ENCODE data around the gene UNC5A. TPM values are rescaled to one million over a fixed set of nuclear protein-coding genes. Genes with fewer than 3 reads are reported as not detected.

UNC5A gene
- total RNA-seq, 2 donors from 2014 or later, result 0.74 to 1.0 TPM

Other genes with a start within 250 kb of the UNC5A start
- 1 to 10 TPM in 1 of 2 donors, under 1 TPM in 1; 0.37 to 1.1 TPM for gene GPRIN1, start 200.4 kb upstream of the UNC5A start, total RNA-seq
- not detected for gene SNCB, start 180.0 kb upstream of the UNC5A start, total RNA-seq
- not detected for gene EIF4E1B, start 179.9 kb upstream of the UNC5A start, total RNA-seq
- 10 to 100 TPM; 15.7 to 18.5 TPM for gene TSPAN17, start 163.1 kb upstream of the UNC5A start, total RNA-seq
- gene HK3, start 88.8 kb downstream of the UNC5A start, total RNA-seq, result 10 to 100 TPM; 16.9 to 36.2 TPM
- 10 to 100 TPM; 33.1 to 41.4 TPM for gene UIMC1, start 196.2 kb downstream of the UNC5A start, total RNA-seq
- 10 to 100 TPM; 11.6 to 12.5 TPM for gene ZNF346, start 212.1 kb downstream of the UNC5A start, total RNA-seq

Measured in posterior vena cava (tissue), 2 donors.